T-cell (primary cell): ENCODE data around the gene GSE1. TPM values are rescaled to one million over a fixed set of nuclear protein-coding genes. Genes with fewer than 3 reads are reported as not detected.

ENCODE experiments used
- ATAC-seq, 4 experiments: fragments of 200-7000 bp in 3 of 4; fragments of 150-1000 bp in 1 of 4; cut with Tn5 transposase; replicated peaks in 1 of 4; 1 replicate in 3 of 4; 2 replicates in 1 of 4; pipeline ENCODE4 v1.10.0; 2021; ENCODE audit warnings: moderate library complexity in 3 of 4, mild to moderate bottlenecking in 2 of 4, moderate number of reproducible peaks in 1 of 4
- CTCF ChIA-PET, 2 donors: fragments of 300-600 bp; sonication (Branson Sonifier 250); formaldehyde crosslinking; loops; one replicate each; lab custom pipeline; 2022; ENCODE audit warnings: antibody characterized with exemption in 2 of 2; lab: Charles Lee
- POLR2A ChIA-PET, 2 donors: fragments of 300-600 bp; sonication (Branson Sonifier 250); formaldehyde crosslinking; loops; one replicate each; lab custom pipeline; 2022; ENCODE audit warnings: antibody characterized with exemption in 2 of 2; lab: Charles Lee
- DNase-seq, 35 experiments: peaks; one replicate each; pipeline versions ENCODE4 v3.0.0 to v3.0.0-alpha.2; 2013 to 2023
- H3K27ac ChIP-seq: one replicate; pipeline ENCODE4 v1.5.1; 2013; ENCODE audit warnings: low read length
- H3K27me3 ChIP-seq, 2 experiments: replicated peaks in 1 of 2; 1 replicate in 1 of 2; 2 replicates in 1 of 2; pipeline versions ENCODE4 v1.6.1 to v1.7.0; 2013; ENCODE audit warnings: low read length in 1 of 2, mixed read lengths in 1 of 2; ENCODE audit not compliant: control insufficient read depth in 2 of 2, insufficient read depth in 2 of 2; ENCODE audit errors: extremely low read depth in 1 of 2
- H3K36me3 ChIP-seq, 2 donors: 1 replicate in 1 of 2; 2 replicates in 1 of 2; pipeline versions ENCODE4 v1.6.1 to v1.7.0; 2013; ENCODE audit warnings: low read length in 1 of 2; ENCODE audit not compliant: control insufficient read depth in 2 of 2, insufficient read depth in 1 of 2; ENCODE audit errors: extremely low read depth in 1 of 2
- H3K4me1 ChIP-seq, 2 experiments: 1 replicate in 1 of 2; 2 replicates in 1 of 2; pipeline versions ENCODE4 v1.6.1 to v1.7.0; 2013; ENCODE audit warnings: low read length in 2 of 2, mixed read lengths in 1 of 2; ENCODE audit not compliant: insufficient read depth in 2 of 2, control insufficient read depth in 1 of 2; ENCODE audit errors: extremely low read depth in 1 of 2
- H3K4me3 ChIP-seq, 2 donors: 1 replicate in 1 of 2; 2 replicates in 1 of 2; pipeline versions ENCODE4 v1.5.1 to v1.7.0; 2013; ENCODE audit warnings: mild to moderate bottlenecking in 2 of 2, low read length in 1 of 2, moderate library complexity in 1 of 2; ENCODE audit not compliant: control insufficient read depth in 1 of 2; ENCODE audit errors: extremely low read depth in 1 of 2
- H3K9me3 ChIP-seq: 2 replicates; pipeline ENCODE4 v1.7.0; 2013
- H3K27ac Mint-ChIP-seq, 2 donors: one replicate each; pipeline ENCODE4 v1.8.0; 2020 to 2021; ENCODE audit warnings: mild to moderate bottlenecking in 2 of 2, mixed read lengths in 2 of 2
- H3K27me3 Mint-ChIP-seq, 2 donors: one replicate each; pipeline ENCODE4 v1.8.0; 2021 to 2022; ENCODE audit warnings: mixed read lengths in 2 of 2
- H3K36me3 Mint-ChIP-seq: one replicate; pipeline ENCODE4 v1.8.0; 2021; ENCODE audit warnings: mixed read lengths
- H3K4me1 Mint-ChIP-seq, 3 donors: one replicate each; pipeline ENCODE4 v1.8.0; 2020 to 2022; ENCODE audit warnings: mixed read lengths in 3 of 3, mild to moderate bottlenecking in 1 of 3
- H3K4me3 Mint-ChIP-seq, 3 donors: one replicate each; pipeline ENCODE4 v1.8.0; 2020 to 2022; ENCODE audit warnings: mild to moderate bottlenecking in 3 of 3, mixed read lengths in 3 of 3, moderate library complexity in 3 of 3
- H3K9me3 Mint-ChIP-seq, 3 donors: one replicate each; pipeline ENCODE4 v1.8.0; 2020 to 2022; ENCODE audit warnings: mixed read lengths in 3 of 3
- WGBS: methylation state at CpG from one replicate; pipeline ENCODE4 v1.1.5; 2013; ENCODE audit warnings: missing lambda C conversion rate; ENCODE audit not compliant: insufficient coverage; 5-methylcytosine and 5-hydroxymethylcytosine counted together
- total RNA-seq, 35 experiments: library from RNA in 6 of 35; stranded (reverse) in 6 of 35; fragments of 120-200 nt in 1 of 35; gene quantifications; one replicate each; pipeline versions ENCODE4 v1.2.1 to v1.2.4 and lab custom pipeline; 2013 to 2026

GSE1 gene
- total RNA-seq, 5 donors from 2014 or later (not counting 1 experiment from before 2014, with no cell fraction given), result 29.1 to 61.7 (median 37.4) TPM

DNA sequence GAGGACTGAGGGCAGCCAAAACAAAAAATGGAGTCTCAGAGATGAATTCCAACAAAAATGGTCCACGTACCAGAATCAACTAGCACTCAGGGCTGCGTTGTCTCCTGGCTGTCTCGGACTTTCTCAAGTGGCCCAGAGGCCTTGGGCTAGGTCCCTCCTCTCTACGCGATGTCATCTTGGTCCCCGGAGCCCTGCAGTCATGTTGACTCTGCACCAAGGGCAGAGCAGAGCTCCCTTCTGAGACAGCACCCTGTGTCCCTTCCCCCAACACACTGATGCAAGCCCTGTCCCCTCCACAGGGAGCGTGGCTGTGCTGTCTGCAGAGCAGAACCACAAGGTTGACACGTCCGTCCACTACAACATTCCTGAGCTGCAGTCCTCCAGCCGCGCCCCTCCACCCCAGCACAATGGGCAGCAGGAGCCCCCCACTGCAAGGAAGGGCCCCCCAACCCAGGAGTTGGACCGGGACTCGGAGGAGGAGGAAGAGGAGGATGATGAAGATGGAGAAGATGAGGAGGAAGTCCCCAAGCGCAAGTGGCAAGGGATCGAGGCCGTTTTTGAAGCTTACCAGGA is 54.8 kb downstream of the GSE1 start:
- DNase-seq (no peak), ATAC-seq (no peak)
- WGBS, result 98% methylated on average over 10 of the region's 16 CpGs
- H3K9me3 Mint-ChIP-seq, result no peaks in the 10 kb centered on the region
- Histone ChIP-seq H3K27me3 (no peaks in the 10 kb centered on the region), H3K36me3 (peaks cover 35 to 93% of the 10 kb centered on the region in 2 donors), H3K4me1 (no peaks in the 10 kb centered on the region), H3K9me3 (no peaks in the 10 kb centered on the region), H3K4me3 (no peak overlapping the region), H3K27ac (no peak overlapping the region)
- no peaks in the 10 kb centered on the region for H3K27me3 Mint-ChIP-seq
- ChIA-PET CTCF (no interaction called here), POLR2A (no interaction called here)
- no peak overlapping the region for H3K4me3 Mint-ChIP-seq
- H3K27ac Mint-ChIP-seq, result no peak overlapping the region
- no peaks in the 10 kb centered on the region for H3K4me1 Mint-ChIP-seq
- peaks cover 56% of the 10 kb centered on the region for H3K36me3 Mint-ChIP-seq

- Mint-ChIP-seq H3K27me3 (no peaks in the 10 kb centered on the region), H3K36me3 (peaks cover 53% of the 10 kb centered on the region), H3K27ac (no peak overlapping the region), H3K4me3 (no peak overlapping the region), H3K4me1 (no peaks in the 10 kb centered on the region), H3K9me3 (no peaks in the 10 kb centered on the region)
- no peak for ATAC-seq
- Histone ChIP-seq H3K4me3 (no peak overlapping the region), H3K27me3 (no peaks in the 10 kb centered on the region), H3K9me3 (no peaks in the 10 kb centered on the region), H3K27ac (no peak overlapping the region), H3K4me1 (no peaks in the 10 kb centered on the region), H3K36me3 (peaks cover 34 to 90% of the 10 kb centered on the region in 2 donors)
- 98% methylated on average over 9 of the region's 10 CpGs for WGBS
- DNase-seq, result no peak
- POLR2A ChIA-PET, result no interaction called here
- CTCF ChIA-PET, result no interaction called here
Observed at GRCh38 chr16:85668676-85669424, 55.7 kb downstream of the GSE1 start.

DNA sequence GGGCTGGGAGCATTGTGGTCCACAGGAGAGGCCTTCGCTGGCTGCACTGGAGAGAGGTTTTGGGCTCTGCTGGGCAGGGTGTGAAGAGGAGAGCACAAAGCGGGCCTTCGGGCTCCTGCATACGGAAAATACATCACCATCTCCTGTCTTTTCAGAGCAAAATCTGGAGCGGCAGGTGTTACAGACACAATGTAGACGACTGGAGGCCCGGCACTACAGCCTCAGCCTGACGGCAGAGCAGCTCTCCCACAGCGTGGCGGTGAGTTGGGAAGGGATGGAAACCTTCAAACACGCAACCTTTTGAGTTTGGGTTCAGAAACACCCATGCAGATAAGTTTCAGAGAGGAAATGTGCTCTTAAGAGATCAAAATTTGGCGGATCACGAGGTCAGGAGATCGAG is 57.7 kb downstream of the GSE1 start:
- POLR2A ChIA-PET, result no interaction called here
- Mint-ChIP-seq H3K4me3 (no peak overlapping the region), H3K4me1 (no peaks in the 10 kb centered on the region), H3K27ac (no peak overlapping the region), H3K9me3 (no peaks in the 10 kb centered on the region), H3K36me3 (peaks cover 49% of the 10 kb centered on the region), H3K27me3 (no peaks in the 10 kb centered on the region)
- Histone ChIP-seq H3K4me1 (no peaks in the 10 kb centered on the region), H3K36me3 (peaks cover 29 to 84% of the 10 kb centered on the region in 2 donors), H3K9me3 (no peaks in the 10 kb centered on the region), H3K4me3 (no peak overlapping the region), H3K27me3 (no peaks in the 10 kb centered on the region), H3K27ac (no peak overlapping the region)
- 95% methylated on average over 3 of the region's 14 CpGs for WGBS
- no peak for DNase-seq
- no peak for ATAC-seq
- CTCF ChIA-PET, result no interaction called here

- DNase-seq (no peak), ATAC-seq (no peak)
- Mint-ChIP-seq H3K9me3 (no peaks in the 10 kb centered on the region), H3K27me3 (no peaks in the 10 kb centered on the region), H3K4me3 (no peak overlapping the region), H3K27ac (no peak overlapping the region), H3K4me1 (no peaks in the 10 kb centered on the region), H3K36me3 (peaks cover 34% of the 10 kb centered on the region)
- Histone ChIP-seq H3K4me1 (no peaks in the 10 kb centered on the region), H3K27me3 (no peaks in the 10 kb centered on the region), H3K27ac (no peak overlapping the region), H3K9me3 (no peaks in the 10 kb centered on the region), H3K4me3 (no peak overlapping the region), H3K36me3 (peaks cover 17 to 59% of the 10 kb centered on the region in 2 donors)
- WGBS, result 84% methylated on average over 11 of the region's 19 CpGs
- ChIA-PET POLR2A (no interaction called here), CTCF (interaction anchor here (0.7 to 1.4 kb wide), 4 partner anchors 42 to 499 kb away, joined by 3 read pairs; no protein-coding TSS in a partner anchor)
Observed at GRCh38 chr16:85673529-85674417, 60.7 kb downstream of the GSE1 start.

DNA sequence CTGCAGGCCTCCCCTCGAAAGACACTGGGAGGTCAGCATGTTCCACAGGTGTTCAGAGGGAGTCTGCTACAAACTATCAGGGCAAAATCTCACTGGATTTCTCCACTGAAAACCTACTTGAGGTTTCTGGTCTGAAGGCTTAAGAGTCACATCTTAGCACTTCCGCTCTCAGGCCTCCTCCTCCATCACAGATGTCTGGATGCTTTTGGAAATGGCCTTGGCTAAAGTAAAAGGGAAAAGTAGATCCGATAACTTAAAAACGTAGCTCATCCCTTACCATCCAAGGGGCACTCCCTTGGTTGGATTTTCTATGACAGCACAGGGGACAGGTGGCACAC is 61.3 kb downstream of the GSE1 start:
- Histone ChIP-seq H3K27me3 (no peaks in the 10 kb centered on the region), H3K9me3 (no peaks in the 10 kb centered on the region), H3K4me3 (no peak overlapping the region), H3K4me1 (no peaks in the 10 kb centered on the region), H3K36me3 (peaks cover 13 to 53% of the 10 kb centered on the region in 2 donors), H3K27ac (no peak overlapping the region)
- Mint-ChIP-seq H3K27me3 (no peaks in the 10 kb centered on the region), H3K27ac (no peak overlapping the region), H3K4me3 (no peak overlapping the region), H3K9me3 (no peaks in the 10 kb centered on the region), H3K4me1 (no peaks in the 10 kb centered on the region), H3K36me3 (peaks cover 32% of the 10 kb centered on the region)
- ChIA-PET POLR2A (no interaction called here), CTCF (no interaction called here)
- no peak for DNase-seq
- WGBS, result 100% methylated on average over 1 of the region's 4 CpGs
- no peak for ATAC-seq

- no peaks in the 10 kb centered on the region for H3K27me3 Mint-ChIP-seq
- CTCF ChIA-PET, result no interaction called here
- H3K9me3 ChIP-seq, result no peaks in the 10 kb centered on the region
- ATAC-seq (no peak), DNase-seq (no peak)
- H3K4me3 Mint-ChIP-seq, result no peak overlapping the region
- no peaks in the 10 kb centered on the region for H3K27me3 ChIP-seq
- H3K27ac Mint-ChIP-seq, result peak overlapping the region in 1 of 2 donors; percentile 64
- peaks cover 13 to 48% of the 10 kb centered on the region in 2 donors for H3K36me3 ChIP-seq
- H3K4me3 ChIP-seq, result no peak overlapping the region
- H3K27ac ChIP-seq, result no peak overlapping the region
- peaks cover 0 to 2% of the 10 kb centered on the region in 2 experiments for H3K4me1 ChIP-seq
- peaks cover 28% of the 10 kb centered on the region for H3K36me3 Mint-ChIP-seq
- no peaks in the 10 kb centered on the region for H3K9me3 Mint-ChIP-seq
- 72% methylated on average over 6 of the region's 6 CpGs for WGBS
- POLR2A ChIA-PET, result no interaction called here
- peaks cover 0 to 2% (median 0%) of the 10 kb centered on the region in 3 donors for H3K4me1 Mint-ChIP-seq
Observed at GRCh38 chr16:85674828-85675227, 61.7 kb downstream of the GSE1 start.
